Measurements from ENCODE around the gene MTAP. TPM values are rescaled to one million over a fixed set of nuclear protein-coding genes. Genes with fewer than 3 reads are reported as not detected.

The MTAP gene
- total and polyA plus RNA-seq, 2 of the 13 experiments (the other 11 are each of a cell fraction or from before 2014, with no cell fraction given) = 16.7 to 51.2 TPM

- TF ChIP-seq ZNF407 (CRISPR knock-in tag; IDR thresholded peaks at IDR 0.05; ENCODE audit: not compliant biosample characterization) (no peak), RBAK (CRISPR knock-in tag; IDR thresholded peaks at IDR 0.05) (no peak; the same call in 1 of the 2 replicates), ZBTB33 (CRISPR knock-in tag; IDR thresholded peaks at IDR 0.05) (no peak), NFAT5 (CRISPR knock-in tag; IDR thresholded peaks at IDR 0.05) (no peak; the same call in 1 of the 2 replicates), MYNN (CRISPR knock-in tag; IDR thresholded peaks at IDR 0.05; ENCODE audit: low read depth) (no peak), EEA1 (CRISPR knock-in tag; IDR thresholded peaks at IDR 0.05; ENCODE audit: borderline replicate concordance) (peak; percentile 66; the same call in 1 of the 2 replicates), TMF1 (CRISPR knock-in tag; IDR thresholded peaks at IDR 0.05; ENCODE audit: low read depth) (peak; percentile 64; the same call in 1 of the 2 replicates), ZNF34 (CRISPR knock-in tag; IDR thresholded peaks at IDR 0.05; ENCODE audit: borderline replicate concordance) (no peak), STAG1 (CRISPR knock-in tag; IDR thresholded peaks at IDR 0.05) (no peak), NR2F2 (IDR thresholded peaks at IDR 0.05; ENCODE audit: borderline replicate concordance, low read depth) (peak; percentile 11; the same call in 1 of the 2 replicates), GMEB1 (CRISPR knock-in tag; IDR thresholded peaks at IDR 0.05; ENCODE audit: borderline replicate concordance) (no peak)
These were observed at the start of gene MTAP (continued) for GRCh38 chr9:21802418-21803000.
